Sigmoid colon (tissue), 4 donors: Measurements from ENCODE around the gene SF3A1.
A peak's percentile ranks its signal among the peaks of the same experiment; 100 is the strongest.

Experiments used
- EP300 ChIP-seq, 4 donors: sonication (generic); formaldehyde crosslinking; IDR thresholded peaks; one replicate each; pipeline ENCODE4 v1.6.1; 2017; ENCODE audit warnings: antibody characterized with exemption in 4 of 4
- POLR2AphosphoS5 ChIP-seq, 4 donors: sonication (generic); formaldehyde crosslinking; IDR thresholded peaks; one replicate each; pipeline ENCODE4 v1.6.1; 2017; ENCODE audit warnings: antibody characterized with exemption in 4 of 4
- TF ChIP-seq, protein P1 (sequence below), 4 experiments: fragments of 450-650 bp in 3 of 4; fragments of 200-600 bp in 1 of 4; IDR thresholded peaks; one replicate each; pipeline ENCODE4 v1.5.1; 2016 to 2019; ENCODE audit warnings: antibody characterized with exemption in 4 of 4, mild to moderate bottlenecking in 3 of 4, moderate library complexity in 2 of 4

DNA sequence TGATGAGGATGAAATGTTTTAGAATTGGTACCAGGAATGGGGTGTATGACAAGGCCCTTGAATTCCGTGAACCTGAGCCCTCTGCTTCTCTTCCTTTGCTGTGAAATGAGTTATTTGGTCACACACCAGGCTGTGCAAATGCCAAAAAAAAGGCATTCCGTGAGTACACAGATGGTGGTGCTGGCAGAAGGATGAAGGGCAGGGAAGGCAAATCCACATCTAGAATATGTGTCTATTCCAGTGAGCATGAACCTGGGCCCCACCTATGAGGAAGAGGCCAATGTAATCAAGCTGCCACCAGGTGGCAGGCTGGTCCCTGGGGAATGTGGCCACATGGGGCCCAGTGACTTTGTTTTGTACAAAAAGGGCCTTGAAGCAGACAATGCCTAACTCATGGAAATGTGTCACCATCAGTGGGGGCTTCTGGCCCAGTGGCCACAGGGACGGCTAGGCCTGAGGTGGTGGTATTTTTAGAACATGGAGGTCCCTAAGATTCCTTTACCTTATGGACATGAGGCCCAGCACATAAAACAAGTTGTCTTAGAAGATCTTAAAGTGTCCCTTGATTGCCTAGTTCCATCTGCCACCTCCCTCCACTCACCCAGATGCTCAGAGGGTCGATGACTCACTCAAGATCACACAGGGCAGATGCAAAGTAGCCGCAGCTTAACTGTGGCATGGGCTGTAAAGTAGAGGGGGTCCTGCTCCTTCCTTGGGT, 34.4 kb upstream of the SF3A1 start:
- TF ChIP-seq POLR2AphosphoS5 (IDR thresholded peaks at IDR 0.05): peak in 1 of 4 donors; percentile 16
- TF ChIP-seq EP300 (IDR thresholded peaks at IDR 0.05): no peak
- TF ChIP-seq, protein P1, sequence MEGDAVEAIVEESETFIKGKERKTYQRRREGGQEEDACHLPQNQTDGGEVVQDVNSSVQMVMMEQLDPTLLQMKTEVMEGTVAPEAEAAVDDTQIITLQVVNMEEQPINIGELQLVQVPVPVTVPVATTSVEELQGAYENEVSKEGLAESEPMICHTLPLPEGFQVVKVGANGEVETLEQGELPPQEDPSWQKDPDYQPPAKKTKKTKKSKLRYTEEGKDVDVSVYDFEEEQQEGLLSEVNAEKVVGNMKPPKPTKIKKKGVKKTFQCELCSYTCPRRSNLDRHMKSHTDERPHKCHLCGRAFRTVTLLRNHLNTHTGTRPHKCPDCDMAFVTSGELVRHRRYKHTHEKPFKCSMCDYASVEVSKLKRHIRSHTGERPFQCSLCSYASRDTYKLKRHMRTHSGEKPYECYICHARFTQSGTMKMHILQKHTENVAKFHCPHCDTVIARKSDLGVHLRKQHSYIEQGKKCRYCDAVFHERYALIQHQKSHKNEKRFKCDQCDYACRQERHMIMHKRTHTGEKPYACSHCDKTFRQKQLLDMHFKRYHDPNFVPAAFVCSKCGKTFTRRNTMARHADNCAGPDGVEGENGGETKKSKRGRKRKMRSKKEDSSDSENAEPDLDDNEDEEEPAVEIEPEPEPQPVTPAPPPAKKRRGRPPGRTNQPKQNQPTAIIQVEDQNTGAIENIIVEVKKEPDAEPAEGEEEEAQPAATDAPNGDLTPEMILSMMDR (IDR thresholded peaks at IDR 0.05): peak; percentile 20 to 76 (median 68)
